WTC11 (cell line): ENCODE data around the gene NFIX. TPM values are rescaled to one million over a fixed set of nuclear protein-coding genes. Genes with fewer than 3 reads are reported as not detected.

ENCODE experiments used
- ELF4 ChIP-seq: sonication (generic); formaldehyde crosslinking; IDR thresholded peaks from 2 replicates; pipeline ENCODE4 v1.8.1; 2022; ENCODE audit warnings: low read depth, mild to moderate bottlenecking, moderate library complexity, missing genetic modification reagents
- ESRRA ChIP-seq: sonication (generic); formaldehyde crosslinking; IDR thresholded peaks from 2 replicates; pipeline ENCODE4 v1.8.1; 2022; ENCODE audit warnings: mild to moderate bottlenecking, missing genetic modification reagents, borderline replicate concordance
- FOXP1 ChIP-seq: sonication (generic); formaldehyde crosslinking; IDR thresholded peaks from 2 replicates; pipeline ENCODE4 v1.8.0; 2022; ENCODE audit warnings: missing genetic modification reagents, mild to moderate bottlenecking, moderate library complexity, borderline replicate concordance
- GRHL2 ChIP-seq: fragments of 250-450 bp; sonication (Bioruptor Pico); IDR thresholded peaks from 2 replicates; pipeline ENCODE4 v1.8.0; 2022; ENCODE audit warnings: mild to moderate bottlenecking, moderate library complexity; ENCODE audit not compliant: insufficient replicate concordance, severe bottlenecking
- MYBL2 ChIP-seq: sonication (generic); formaldehyde crosslinking; IDR thresholded peaks from 2 replicates; pipeline ENCODE4 v1.8.1; 2023; ENCODE audit warnings: mild to moderate bottlenecking, moderate library complexity, missing genetic modification reagents
- TP53 ChIP-seq: sonication (generic); formaldehyde crosslinking; IDR thresholded peaks from 2 replicates; pipeline ENCODE4 v1.8.1; 2023; ENCODE audit warnings: mild to moderate bottlenecking, missing genetic modification reagents
- total RNA-seq: library from RNA; stranded (reverse); gene quantifications from 3 replicates; pipeline ENCODE4 v1.2.3, GENCODE V29; 2021
- TF ChIP-seq, protein P1 (sequence below): sonication (generic); formaldehyde crosslinking; IDR thresholded peaks from 2 replicates; pipeline ENCODE4 v1.8.1; 2023; ENCODE audit warnings: mild to moderate bottlenecking, moderate library complexity, missing genetic modification reagents
- TF ChIP-seq, protein P2 (sequence below): fragments of 250-450 bp; sonication (Bioruptor Pico); IDR thresholded peaks from 2 replicates; pipeline ENCODE4 v1.9.0; 2021; ENCODE audit warnings: mild to moderate bottlenecking
- TF ChIP-seq, protein P3 (sequence below): fragments of 250-450 bp; sonication (Bioruptor Pico); conservative IDR thresholded peaks from 2 replicates; pipeline ENCODE4 v1.9.0; 2021; ENCODE audit warnings: mild to moderate bottlenecking
- TF ChIP-seq, protein P4 (sequence below): sonication (generic); formaldehyde crosslinking; IDR thresholded peaks from 2 replicates; pipeline ENCODE4 v1.8.1; 2023; ENCODE audit warnings: mild to moderate bottlenecking, missing genetic modification reagents, moderate library complexity
- TF ChIP-seq, protein P5 (sequence below): sonication (generic); formaldehyde crosslinking; IDR thresholded peaks from 2 replicates; pipeline ENCODE4 v1.8.1; 2023; ENCODE audit warnings: mild to moderate bottlenecking, missing genetic modification reagents, moderate library complexity
- TF ChIP-seq, protein P6 (sequence below): sonication (generic); formaldehyde crosslinking; IDR thresholded peaks from 2 replicates; pipeline ENCODE4 v1.8.0; 2022; ENCODE audit warnings: mild to moderate bottlenecking, missing genetic modification reagents
- TF ChIP-seq, protein P7 (sequence below): sonication (generic); formaldehyde crosslinking; IDR thresholded peaks from 2 replicates; pipeline ENCODE4 v1.8.1; 2022; ENCODE audit warnings: low read depth, missing genetic modification reagents, borderline replicate concordance

The NFIX gene
- total RNA-seq, 1 experiment from 2014 or later = 1.4 TPM

DNA sequence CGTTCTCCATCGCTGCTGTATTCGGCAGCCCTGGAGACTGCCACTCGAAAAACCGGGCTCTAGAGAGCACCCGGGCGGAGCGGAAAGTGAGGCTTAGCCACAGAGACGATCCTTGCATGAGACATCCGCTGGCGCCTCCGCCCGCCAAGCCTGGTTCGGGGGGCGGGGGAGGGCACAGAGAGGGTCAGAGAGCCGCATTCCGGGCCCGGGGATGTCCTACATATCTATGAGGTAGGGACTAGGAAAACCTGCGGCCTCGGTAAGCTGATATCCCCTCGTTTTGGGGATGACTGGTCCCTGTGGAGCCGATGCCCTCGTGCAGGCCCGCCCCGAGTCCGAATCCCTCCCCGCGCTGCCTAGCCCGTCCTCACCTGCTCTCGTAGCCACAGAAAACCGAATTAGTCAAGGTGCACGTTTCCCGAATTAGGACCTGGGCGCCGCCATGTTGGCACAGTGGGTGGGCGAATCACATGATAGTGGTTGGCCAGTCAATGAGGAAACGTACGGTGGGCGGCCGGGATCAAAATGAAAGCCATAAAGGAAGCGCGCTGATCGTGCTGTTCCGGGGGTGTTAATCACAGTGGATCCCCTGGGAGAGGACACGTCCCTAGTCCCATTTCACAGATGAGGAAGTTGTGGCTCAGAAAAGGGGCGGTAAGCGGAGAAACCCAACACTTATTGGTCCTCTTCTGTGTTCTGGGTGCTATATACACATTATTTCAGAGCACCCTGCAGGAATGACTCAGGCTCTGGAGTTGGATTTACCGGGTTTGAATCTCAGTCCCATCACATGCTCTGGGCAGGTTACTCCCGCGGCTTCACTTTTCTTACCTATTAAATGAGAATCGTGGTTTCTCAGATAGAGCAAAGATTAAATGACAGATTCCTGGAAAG, 121.3 kb downstream of the NFIX start, which contains the start of gene TRMT1 (continued):
- TF ChIP-seq, protein P1, sequence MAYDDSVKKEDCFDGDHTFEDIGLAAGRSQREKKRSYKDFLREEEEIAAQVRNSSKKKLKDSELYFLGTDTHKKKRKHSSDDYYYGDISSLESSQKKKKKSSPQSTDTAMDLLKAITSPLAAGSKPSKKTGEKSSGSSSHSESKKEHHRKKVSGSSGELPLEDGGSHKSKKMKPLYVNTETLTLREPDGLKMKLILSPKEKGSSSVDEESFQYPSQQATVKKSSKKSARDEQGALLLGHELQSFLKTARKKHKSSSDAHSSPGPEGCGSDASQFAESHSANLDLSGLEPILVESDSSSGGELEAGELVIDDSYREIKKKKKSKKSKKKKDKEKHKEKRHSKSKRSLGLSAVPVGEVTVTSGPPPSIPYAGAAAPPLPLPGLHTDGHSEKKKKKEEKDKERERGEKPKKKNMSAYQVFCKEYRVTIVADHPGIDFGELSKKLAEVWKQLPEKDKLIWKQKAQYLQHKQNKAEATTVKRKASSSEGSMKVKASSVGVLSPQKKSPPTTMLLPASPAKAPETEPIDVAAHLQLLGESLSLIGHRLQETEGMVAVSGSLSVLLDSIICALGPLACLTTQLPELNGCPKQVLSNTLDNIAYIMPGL (CRISPR knock-in tag) = no peak
- peak; percentile 65; the same call in 1 of the 2 replicates for TF ChIP-seq MYBL2 (CRISPR knock-in tag)
- TF ChIP-seq, protein P2, sequence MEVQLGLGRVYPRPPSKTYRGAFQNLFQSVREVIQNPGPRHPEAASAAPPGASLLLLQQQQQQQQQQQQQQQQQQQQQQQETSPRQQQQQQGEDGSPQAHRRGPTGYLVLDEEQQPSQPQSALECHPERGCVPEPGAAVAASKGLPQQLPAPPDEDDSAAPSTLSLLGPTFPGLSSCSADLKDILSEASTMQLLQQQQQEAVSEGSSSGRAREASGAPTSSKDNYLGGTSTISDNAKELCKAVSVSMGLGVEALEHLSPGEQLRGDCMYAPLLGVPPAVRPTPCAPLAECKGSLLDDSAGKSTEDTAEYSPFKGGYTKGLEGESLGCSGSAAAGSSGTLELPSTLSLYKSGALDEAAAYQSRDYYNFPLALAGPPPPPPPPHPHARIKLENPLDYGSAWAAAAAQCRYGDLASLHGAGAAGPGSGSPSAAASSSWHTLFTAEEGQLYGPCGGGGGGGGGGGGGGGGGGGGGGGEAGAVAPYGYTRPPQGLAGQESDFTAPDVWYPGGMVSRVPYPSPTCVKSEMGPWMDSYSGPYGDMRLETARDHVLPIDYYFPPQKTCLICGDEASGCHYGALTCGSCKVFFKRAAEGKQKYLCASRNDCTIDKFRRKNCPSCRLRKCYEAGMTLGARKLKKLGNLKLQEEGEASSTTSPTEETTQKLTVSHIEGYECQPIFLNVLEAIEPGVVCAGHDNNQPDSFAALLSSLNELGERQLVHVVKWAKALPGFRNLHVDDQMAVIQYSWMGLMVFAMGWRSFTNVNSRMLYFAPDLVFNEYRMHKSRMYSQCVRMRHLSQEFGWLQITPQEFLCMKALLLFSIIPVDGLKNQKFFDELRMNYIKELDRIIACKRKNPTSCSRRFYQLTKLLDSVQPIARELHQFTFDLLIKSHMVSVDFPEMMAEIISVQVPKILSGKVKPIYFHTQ (CRISPR knock-in tag) = no peak
- TF ChIP-seq ELF4 (CRISPR knock-in tag) = no peak
- TF ChIP-seq, protein P3, sequence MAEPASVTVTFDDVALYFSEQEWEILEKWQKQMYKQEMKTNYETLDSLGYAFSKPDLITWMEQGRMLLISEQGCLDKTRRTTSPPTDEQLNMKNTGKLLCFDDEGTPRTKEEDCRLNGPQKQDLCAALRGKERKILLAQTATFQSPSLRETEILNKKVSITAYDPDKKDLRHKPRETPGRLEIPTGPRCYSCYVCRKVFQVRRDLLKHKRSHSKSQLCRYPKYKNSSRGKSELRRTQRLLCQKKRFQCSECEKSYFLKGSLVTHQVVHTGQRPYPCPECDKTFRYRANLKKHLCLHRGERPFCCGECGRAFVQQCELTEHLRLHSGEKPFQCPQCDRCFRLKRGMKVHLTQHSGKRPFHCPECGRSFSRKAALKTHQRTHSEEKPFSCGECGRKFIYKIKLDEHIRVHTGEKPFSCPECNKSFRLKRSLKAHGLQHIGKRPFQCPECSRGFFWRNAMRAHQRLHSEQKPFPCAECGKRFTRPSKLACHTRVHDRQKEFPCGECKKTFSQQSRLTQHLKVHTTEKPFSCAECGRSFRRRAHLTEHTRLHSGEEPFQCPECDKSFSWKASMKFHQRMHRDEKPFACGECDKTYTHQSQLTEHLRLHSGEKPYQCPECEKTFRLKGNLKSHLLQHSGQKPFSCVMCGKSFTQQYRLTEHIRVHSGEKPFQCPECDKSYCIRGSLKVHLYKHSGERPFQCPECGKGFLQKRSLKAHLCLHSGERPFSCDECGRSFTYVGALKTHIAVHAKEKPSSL = no peak
- TF ChIP-seq, protein P4, sequence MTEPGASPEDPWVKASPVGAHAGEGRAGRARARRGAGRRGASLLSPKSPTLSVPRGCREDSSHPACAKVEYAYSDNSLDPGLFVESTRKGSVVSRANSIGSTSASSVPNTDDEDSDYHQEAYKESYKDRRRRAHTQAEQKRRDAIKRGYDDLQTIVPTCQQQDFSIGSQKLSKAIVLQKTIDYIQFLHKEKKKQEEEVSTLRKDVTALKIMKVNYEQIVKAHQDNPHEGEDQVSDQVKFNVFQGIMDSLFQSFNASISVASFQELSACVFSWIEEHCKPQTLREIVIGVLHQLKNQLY = no peak
- peak; percentile 44; the same call in 1 of the 2 replicates for TF ChIP-seq FOXP1 (CRISPR knock-in tag)
- no peak for TF ChIP-seq GRHL2 (CRISPR knock-in tag)
- TF ChIP-seq, protein P5, sequence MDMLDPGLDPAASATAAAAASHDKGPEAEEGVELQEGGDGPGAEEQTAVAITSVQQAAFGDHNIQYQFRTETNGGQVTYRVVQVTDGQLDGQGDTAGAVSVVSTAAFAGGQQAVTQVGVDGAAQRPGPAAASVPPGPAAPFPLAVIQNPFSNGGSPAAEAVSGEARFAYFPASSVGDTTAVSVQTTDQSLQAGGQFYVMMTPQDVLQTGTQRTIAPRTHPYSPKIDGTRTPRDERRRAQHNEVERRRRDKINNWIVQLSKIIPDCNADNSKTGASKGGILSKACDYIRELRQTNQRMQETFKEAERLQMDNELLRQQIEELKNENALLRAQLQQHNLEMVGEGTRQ (CRISPR knock-in tag) = peak; percentile 98
- 0 out of 2 replicates have a peak, but pooled peaks have one; percentile 24 for TF ChIP-seq ESRRA (CRISPR knock-in tag)
- TF ChIP-seq, protein P6, sequence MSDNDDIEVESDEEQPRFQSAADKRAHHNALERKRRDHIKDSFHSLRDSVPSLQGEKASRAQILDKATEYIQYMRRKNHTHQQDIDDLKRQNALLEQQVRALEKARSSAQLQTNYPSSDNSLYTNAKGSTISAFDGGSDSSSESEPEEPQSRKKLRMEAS (CRISPR knock-in tag) = peak; percentile 95
- TF ChIP-seq TP53 = no peak
- TF ChIP-seq, protein P7, sequence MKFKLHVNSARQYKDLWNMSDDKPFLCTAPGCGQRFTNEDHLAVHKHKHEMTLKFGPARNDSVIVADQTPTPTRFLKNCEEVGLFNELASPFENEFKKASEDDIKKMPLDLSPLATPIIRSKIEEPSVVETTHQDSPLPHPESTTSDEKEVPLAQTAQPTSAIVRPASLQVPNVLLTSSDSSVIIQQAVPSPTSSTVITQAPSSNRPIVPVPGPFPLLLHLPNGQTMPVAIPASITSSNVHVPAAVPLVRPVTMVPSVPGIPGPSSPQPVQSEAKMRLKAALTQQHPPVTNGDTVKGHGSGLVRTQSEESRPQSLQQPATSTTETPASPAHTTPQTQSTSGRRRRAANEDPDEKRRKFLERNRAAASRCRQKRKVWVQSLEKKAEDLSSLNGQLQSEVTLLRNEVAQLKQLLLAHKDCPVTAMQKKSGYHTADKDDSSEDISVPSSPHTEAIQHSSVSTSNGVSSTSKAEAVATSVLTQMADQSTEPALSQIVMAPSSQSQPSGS (CRISPR knock-in tag) = no peak
